Panc1 (cell line): ENCODE measurements around the gene ABCG5. TPM values are rescaled to one million over a fixed set of nuclear protein-coding genes. Genes with fewer than 3 reads are reported as not detected.

Source experiments
- ATAC-seq: fragments of 200-7000 bp; cut with Tn5 transposase; 2 replicates; pipeline ENCODE4 v1.9.1; 2020; ENCODE audit warnings: mild to moderate bottlenecking, moderate library complexity
- BruUV-seq: library from RNA; stranded (reverse); fragments of 400-500 nt; replicated peaks from 2 replicates; lab custom pipeline; 2021; lab: Mats Ljungman, UMichigan
- CTCF ChIA-PET: fragments of 300-600 bp; sonication (Branson Sonifier 250); formaldehyde crosslinking; loops from one replicate; lab custom pipeline; 2022; ENCODE audit warnings: antibody characterized with exemption; lab: Charles Lee
- POLR2A ChIA-PET: fragments of 300-600 bp; sonication (Branson Sonifier 250); formaldehyde crosslinking; loops from one replicate; lab custom pipeline; 2022; ENCODE audit warnings: antibody characterized with exemption; lab: Charles Lee
- DNase-seq: peaks from one replicate; pipeline ENCODE4 v3.0.0-alpha.2; 2010; ENCODE audit warnings: low read depth, low spot score
- H3K27ac ChIP-seq: 2 replicates; pipeline ENCODE4 v1.5.1; 2011; ENCODE audit warnings: mild to moderate bottlenecking, low read length, inconsistent platforms
- H3K27me3 ChIP-seq: fragments of 200-500 bp; sonication (Bioruptor generic); 2 replicates; pipeline ENCODE4 v1.6.0; 2014; ENCODE audit warnings: low read length, inconsistent platforms; ENCODE audit not compliant: control insufficient read depth, insufficient read depth
- H3K36me3 ChIP-seq: fragments of 200-500 bp; sonication (Bioruptor generic); 2 replicates; pipeline ENCODE4 v1.5.1; 2014; ENCODE audit warnings: inconsistent platforms, mild to moderate bottlenecking, low read length, moderate library complexity; ENCODE audit not compliant: control insufficient read depth, insufficient read depth
- H3K4me1 ChIP-seq: 2 replicates; pipeline ENCODE4 v1.5.1; 2011; ENCODE audit warnings: inconsistent platforms, mild to moderate bottlenecking, low read length, moderate library complexity; ENCODE audit not compliant: control insufficient read depth, insufficient read depth
- H3K4me3 ChIP-seq, 2 experiments: 2 replicates each; pipeline ENCODE4 v1.5.1; 2011 to 2012; ENCODE audit warnings: low read depth in 2 of 2, low read length in 2 of 2, mild to moderate bottlenecking in 2 of 2, inconsistent platforms in 1 of 2, moderate library complexity in 1 of 2
- H3K9me3 ChIP-seq: fragments of 200-500 bp; sonication (Bioruptor generic); 2 replicates; pipeline ENCODE4 v1.5.1; 2014; ENCODE audit warnings: low read depth, mild to moderate bottlenecking, inconsistent platforms, low read length, moderate library complexity; ENCODE audit not compliant: control insufficient read depth, insufficient read depth
- CTCF ChIP-seq: fragments of 450-650 bp; IDR thresholded peaks from 2 replicates; pipeline ENCODE4 v1.5.1; 2017; ENCODE audit warnings: mild to moderate bottlenecking
- POLR2AphosphoS5 ChIP-seq: IDR thresholded peaks from 2 replicates; pipeline ENCODE4 v1.6.1; 2012; ENCODE audit warnings: mild to moderate bottlenecking, low read depth, low read length, moderate library complexity
- REST ChIP-seq, 2 experiments: IDR thresholded peaks; 2 replicates each; pipeline ENCODE4 v1.6.1; 2011 to 2012; ENCODE audit warnings: low read depth in 2 of 2, control low read depth in 1 of 2, low read length in 1 of 2, mild to moderate bottlenecking in 1 of 2, moderate library complexity in 1 of 2; ENCODE audit not compliant: insufficient read depth in 1 of 2
- SIN3A ChIP-seq: IDR thresholded peaks from 2 replicates; pipeline ENCODE4 v1.6.1; 2012; ENCODE audit warnings: low read depth, mild to moderate bottlenecking, low read length, moderate library complexity, borderline replicate concordance; ENCODE audit not compliant: insufficient read depth
- TCF7L2 ChIP-seq: IDR thresholded peaks from 2 replicates; pipeline ENCODE4 v1.6.1; 2011; ENCODE audit warnings: mild to moderate bottlenecking, low read depth, low read length, inconsistent platforms
- in situ Hi-C: cut with HindIII; loops from 2 replicates; pipeline ENCODE4 v1.10.0; 2016; ENCODE audit warnings: low sequenced_read_pairs, low pct_unique_long_range_greater_than_20kb
- intact Hi-C: fragments of 100-400 bp; cut with micrococcal nuclease; formaldehyde crosslinking; loops from one replicate; pipeline ENCODE4 v1.10.0; 2022; ENCODE audit not compliant: unreplicated experiment
- total RNA-seq: library from RNA; stranded (reverse); gene quantifications from one replicate; pipeline ENCODE4 v1.2.1, GENCODE V29; 2021; ENCODE audit not compliant: unreplicated experiment

ABCG5 gene
- total RNA-seq, 1 experiment from 2014 or later: 0.05 TPM

GRCh38 chr2:43806719-43807031 lies 32.0 kb downstream of the ABCG5 start:
- Histone ChIP-seq H3K27ac (no peak overlapping the region), H3K36me3 (no peaks in the 10 kb centered on the region), H3K4me1 (no peaks in the 10 kb centered on the region), H3K9me3 (no peaks in the 10 kb centered on the region), H3K27me3 (no peaks in the 10 kb centered on the region), H3K4me3 (no peak overlapping the region)
- in situ Hi-C loops (no loop called here), intact Hi-C loops (no loop called here)
- no peak for TF ChIP-seq CTCF
- no peak for TF ChIP-seq TCF7L2
- TF ChIP-seq SIN3A: no peak
- no peak for TF ChIP-seq POLR2AphosphoS5
- TF ChIP-seq REST (IDR thresholded peaks at IDR 0.05; ENCODE audit: insufficient read depth in 1 of 2, low read depth in 2 of 2, low read length in 1 of 2): no peak
- no TSS peak for BruUV-seq
- DNase-seq: no peak
- POLR2A ChIA-PET: no interaction called here
- CTCF ChIA-PET: no interaction called here
- ATAC-seq: no peak

GRCh38 chr2:43803113-43803512 lies 35.5 kb downstream of the ABCG5 start:
- no peak for TF ChIP-seq TCF7L2
- no peak for TF ChIP-seq CTCF
- TF ChIP-seq SIN3A: no peak
- no peak for TF ChIP-seq REST (IDR thresholded peaks at IDR 0.05; ENCODE audit: insufficient read depth in 1 of 2, low read depth in 2 of 2, low read length in 1 of 2)
- TF ChIP-seq POLR2AphosphoS5: no peak
- Histone ChIP-seq H3K27ac (no peak overlapping the region), H3K27me3 (no peaks in the 10 kb centered on the region), H3K4me1 (no peaks in the 10 kb centered on the region), H3K9me3 (no peaks in the 10 kb centered on the region), H3K4me3 (no peak overlapping the region), H3K36me3 (no peaks in the 10 kb centered on the region)
- ATAC-seq (no peak), DNase-seq (no peak)
- no TSS peak for BruUV-seq
- in situ Hi-C loops: no loop called here
- intact Hi-C loops: no loop called here
- CTCF ChIA-PET: no interaction called here
- POLR2A ChIA-PET: no interaction called here
